H1 (cell line): ENCODE measurements around the gene DOCK1. TPM values are rescaled to one million over a fixed set of nuclear protein-coding genes. Genes with fewer than 3 reads are reported as not detected.

ENCODE experiments used
- EGR1 ChIP-seq: IDR thresholded peaks from 2 replicates; pipeline ENCODE4 v1.6.1; 2011; ENCODE audit warnings: low read depth, low read length, borderline replicate concordance
- HDAC6 ChIP-seq: IDR thresholded peaks from one replicate; pipeline ENCODE4 v1.7.1; 2012; ENCODE audit warnings: low read depth, mild to moderate bottlenecking, inconsistent platforms, low read length, moderate library complexity
- JUND ChIP-seq: IDR thresholded peaks from 2 replicates; pipeline ENCODE4 v1.6.1; 2011; ENCODE audit warnings: mild to moderate bottlenecking, improper control_type of control experiment, low read length
- KDM5A ChIP-seq: fragments of 200-600 bp; IDR thresholded peaks from 2 replicates; pipeline ENCODE4 v1.7.1; 2012; ENCODE audit warnings: mild to moderate bottlenecking, low read length, inconsistent platforms, mixed read lengths
- POU5F1 ChIP-seq: IDR thresholded peaks from 2 replicates; pipeline ENCODE4 v1.6.1; 2011; ENCODE audit warnings: low read depth, mild to moderate bottlenecking, low read length, moderate library complexity
- SIN3A ChIP-seq, 2 experiments: IDR thresholded peaks in 1 of 2; conservative IDR thresholded peaks in 1 of 2; 2 replicates each; pipeline ENCODE4 v1.6.1; 2011 to 2012; ENCODE audit warnings: low read length in 2 of 2, improper control_type of control experiment in 1 of 2, low read depth in 1 of 2, mild to moderate bottlenecking in 1 of 2
- SIX5 ChIP-seq: IDR thresholded peaks from 2 replicates; pipeline ENCODE4 v1.6.1; 2011; ENCODE audit warnings: mild to moderate bottlenecking, low read depth, low read length
- SUZ12 ChIP-seq: fragments of 200-600 bp; sonication (generic); IDR thresholded peaks from 2 replicates; pipeline ENCODE4 v1.6.1; 2012; ENCODE audit warnings: mild to moderate bottlenecking, inconsistent platforms, low read length, moderate library complexity, mixed read lengths
- TEAD4 ChIP-seq: IDR thresholded peaks from 2 replicates; pipeline ENCODE4 v1.6.1; 2012; ENCODE audit warnings: low read depth, low read length, inconsistent platforms, mixed read lengths
- polyA plus RNA-seq, 7 experiments: library from polyadenylated mRNA; depleted of rRNA in 3 of 7; stranded (reverse) in 5 of 7; unstranded in 2 of 7; fragments of >200 nt in 5 of 7; fragments of 200-250 nt in 2 of 7; gene quantifications; 1 replicate in 5 of 7; 2 replicates in 1 of 7; 4 replicates in 1 of 7; pipeline versions ENCODE4 v1.2.1 to v1.2.3, GENCODE V29; 2011 to 2013; ENCODE audit warnings: missing spikeins in 2 of 7, mixed read lengths in 2 of 7
- total RNA-seq: library from RNA; stranded (reverse); fragmentation: NEBNext Ultra II Directional; extraction: Animal tissue kit (Norgen Biotek cat#: 25700); gene quantifications from 2 replicates; pipeline ENCODE4 v1.2.1, GENCODE V29; 2021
- TF ChIP-seq, protein P1 (sequence below): fragments of 300-600 bp; sonication (generic); IDR thresholded peaks from 2 replicates; pipeline ENCODE4 v1.7.1; 2012; ENCODE audit warnings: low read length, moderate library complexity, mild to moderate bottlenecking, inconsistent platforms; ENCODE audit not compliant: insufficient replicate concordance

Gene DOCK1
- total and polyA plus RNA-seq, 2 of the 8 experiments (the other 6 are each of a cell fraction or from before 2014, with no cell fraction given), result 11.6 to 53.0 TPM

DNA sequence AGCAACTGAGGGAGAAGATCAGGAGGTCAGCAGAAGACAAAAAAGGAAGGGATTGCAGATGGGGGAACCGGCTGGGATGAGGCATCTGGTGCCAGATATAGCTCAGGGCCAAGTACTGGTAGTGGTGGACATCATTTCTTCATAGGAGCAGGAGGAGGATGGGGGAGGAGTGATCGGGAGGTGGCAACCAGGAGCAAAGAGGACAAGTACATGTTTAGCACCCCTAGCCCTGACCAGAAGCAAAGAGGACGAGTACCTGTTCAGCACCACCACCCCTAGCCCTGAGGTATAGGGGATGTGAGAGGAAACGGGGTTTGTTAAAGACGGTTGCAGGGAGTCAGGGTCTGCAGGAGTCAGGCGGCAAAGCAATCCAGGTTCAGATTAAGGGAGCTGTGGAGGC, 559.3 kb downstream of the DOCK1 start (continued):
- TF ChIP-seq, protein P1, sequence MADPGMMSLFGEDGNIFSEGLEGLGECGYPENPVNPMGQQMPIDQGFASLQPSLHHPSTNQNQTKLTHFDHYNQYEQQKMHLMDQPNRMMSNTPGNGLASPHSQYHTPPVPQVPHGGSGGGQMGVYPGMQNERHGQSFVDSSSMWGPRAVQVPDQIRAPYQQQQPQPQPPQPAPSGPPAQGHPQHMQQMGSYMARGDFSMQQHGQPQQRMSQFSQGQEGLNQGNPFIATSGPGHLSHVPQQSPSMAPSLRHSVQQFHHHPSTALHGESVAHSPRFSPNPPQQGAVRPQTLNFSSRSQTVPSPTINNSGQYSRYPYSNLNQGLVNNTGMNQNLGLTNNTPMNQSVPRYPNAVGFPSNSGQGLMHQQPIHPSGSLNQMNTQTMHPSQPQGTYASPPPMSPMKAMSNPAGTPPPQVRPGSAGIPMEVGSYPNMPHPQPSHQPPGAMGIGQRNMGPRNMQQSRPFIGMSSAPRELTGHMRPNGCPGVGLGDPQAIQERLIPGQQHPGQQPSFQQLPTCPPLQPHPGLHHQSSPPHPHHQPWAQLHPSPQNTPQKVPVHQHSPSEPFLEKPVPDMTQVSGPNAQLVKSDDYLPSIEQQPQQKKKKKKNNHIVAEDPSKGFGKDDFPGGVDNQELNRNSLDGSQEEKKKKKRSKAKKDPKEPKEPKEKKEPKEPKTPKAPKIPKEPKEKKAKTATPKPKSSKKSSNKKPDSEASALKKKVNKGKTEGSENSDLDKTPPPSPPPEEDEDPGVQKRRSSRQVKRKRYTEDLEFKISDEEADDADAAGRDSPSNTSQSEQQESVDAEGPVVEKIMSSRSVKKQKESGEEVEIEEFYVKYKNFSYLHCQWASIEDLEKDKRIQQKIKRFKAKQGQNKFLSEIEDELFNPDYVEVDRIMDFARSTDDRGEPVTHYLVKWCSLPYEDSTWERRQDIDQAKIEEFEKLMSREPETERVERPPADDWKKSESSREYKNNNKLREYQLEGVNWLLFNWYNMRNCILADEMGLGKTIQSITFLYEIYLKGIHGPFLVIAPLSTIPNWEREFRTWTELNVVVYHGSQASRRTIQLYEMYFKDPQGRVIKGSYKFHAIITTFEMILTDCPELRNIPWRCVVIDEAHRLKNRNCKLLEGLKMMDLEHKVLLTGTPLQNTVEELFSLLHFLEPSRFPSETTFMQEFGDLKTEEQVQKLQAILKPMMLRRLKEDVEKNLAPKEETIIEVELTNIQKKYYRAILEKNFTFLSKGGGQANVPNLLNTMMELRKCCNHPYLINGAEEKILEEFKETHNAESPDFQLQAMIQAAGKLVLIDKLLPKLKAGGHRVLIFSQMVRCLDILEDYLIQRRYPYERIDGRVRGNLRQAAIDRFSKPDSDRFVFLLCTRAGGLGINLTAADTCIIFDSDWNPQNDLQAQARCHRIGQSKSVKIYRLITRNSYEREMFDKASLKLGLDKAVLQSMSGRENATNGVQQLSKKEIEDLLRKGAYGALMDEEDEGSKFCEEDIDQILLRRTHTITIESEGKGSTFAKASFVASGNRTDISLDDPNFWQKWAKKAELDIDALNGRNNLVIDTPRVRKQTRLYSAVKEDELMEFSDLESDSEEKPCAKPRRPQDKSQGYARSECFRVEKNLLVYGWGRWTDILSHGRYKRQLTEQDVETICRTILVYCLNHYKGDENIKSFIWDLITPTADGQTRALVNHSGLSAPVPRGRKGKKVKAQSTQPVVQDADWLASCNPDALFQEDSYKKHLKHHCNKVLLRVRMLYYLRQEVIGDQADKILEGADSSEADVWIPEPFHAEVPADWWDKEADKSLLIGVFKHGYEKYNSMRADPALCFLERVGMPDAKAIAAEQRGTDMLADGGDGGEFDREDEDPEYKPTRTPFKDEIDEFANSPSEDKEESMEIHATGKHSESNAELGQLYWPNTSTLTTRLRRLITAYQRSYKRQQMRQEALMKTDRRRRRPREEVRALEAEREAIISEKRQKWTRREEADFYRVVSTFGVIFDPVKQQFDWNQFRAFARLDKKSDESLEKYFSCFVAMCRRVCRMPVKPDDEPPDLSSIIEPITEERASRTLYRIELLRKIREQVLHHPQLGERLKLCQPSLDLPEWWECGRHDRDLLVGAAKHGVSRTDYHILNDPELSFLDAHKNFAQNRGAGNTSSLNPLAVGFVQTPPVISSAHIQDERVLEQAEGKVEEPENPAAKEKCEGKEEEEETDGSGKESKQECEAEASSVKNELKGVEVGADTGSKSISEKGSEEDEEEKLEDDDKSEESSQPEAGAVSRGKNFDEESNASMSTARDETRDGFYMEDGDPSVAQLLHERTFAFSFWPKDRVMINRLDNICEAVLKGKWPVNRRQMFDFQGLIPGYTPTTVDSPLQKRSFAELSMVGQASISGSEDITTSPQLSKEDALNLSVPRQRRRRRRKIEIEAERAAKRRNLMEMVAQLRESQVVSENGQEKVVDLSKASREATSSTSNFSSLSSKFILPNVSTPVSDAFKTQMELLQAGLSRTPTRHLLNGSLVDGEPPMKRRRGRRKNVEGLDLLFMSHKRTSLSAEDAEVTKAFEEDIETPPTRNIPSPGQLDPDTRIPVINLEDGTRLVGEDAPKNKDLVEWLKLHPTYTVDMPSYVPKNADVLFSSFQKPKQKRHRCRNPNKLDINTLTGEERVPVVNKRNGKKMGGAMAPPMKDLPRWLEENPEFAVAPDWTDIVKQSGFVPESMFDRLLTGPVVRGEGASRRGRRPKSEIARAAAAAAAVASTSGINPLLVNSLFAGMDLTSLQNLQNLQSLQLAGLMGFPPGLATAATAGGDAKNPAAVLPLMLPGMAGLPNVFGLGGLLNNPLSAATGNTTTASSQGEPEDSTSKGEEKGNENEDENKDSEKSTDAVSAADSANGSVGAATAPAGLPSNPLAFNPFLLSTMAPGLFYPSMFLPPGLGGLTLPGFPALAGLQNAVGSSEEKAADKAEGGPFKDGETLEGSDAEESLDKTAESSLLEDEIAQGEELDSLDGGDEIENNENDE, result no peak
- TF ChIP-seq SUZ12 (no peak), TEAD4 (no peak), KDM5A (no peak), SIX5 (no peak), HDAC6 (no peak), SIN3A (conservative IDR thresholded peaks at IDR 0.05 in 1 of 2, IDR thresholded peaks at IDR 0.05 in 1 of 2; ENCODE audit: low read depth in 1 of 2, low read length in 2 of 2) (no peak), EGR1 (no peak), POU5F1 (no peak), JUND (no peak)
